ENCODE measurements around the gene YTHDF2.

Gene YTHDF2

GRCh38 chr1:28801461-28801860 lies 64.7 kb downstream of the YTHDF2 start:
- no peak for DNase-seq (ENCODE audit: low read depth in 2 of 2)

- DNase-seq (ENCODE audit: low read depth in 2 of 2) = no peak
These were observed 66.3 kb downstream of the YTHDF2 start for GRCh38 chr1:28803051-28803450.

GRCh38 chr1:28803662-28804061 lies 66.9 kb downstream of the YTHDF2 start:
- no peak for DNase-seq (ENCODE audit: low read depth in 2 of 2)

GRCh38 chr1:28804071-28804470 lies 67.3 kb downstream of the YTHDF2 start:
- DNase-seq (ENCODE audit: low read depth in 2 of 2) = no peak

GRCh38 chr1:28807046-28807445 lies 70.3 kb downstream of the YTHDF2 start:
- DNase-seq (ENCODE audit: low read depth in 2 of 2) = no peak

- no peak for DNase-seq (ENCODE audit: low read depth in 2 of 2)
These were observed 71.2 kb downstream of the YTHDF2 start for GRCh38 chr1:28807986-28808385.

- DNase-seq (ENCODE audit: low read depth in 2 of 2) = no peak
These were observed 74.6 kb downstream of the YTHDF2 start for GRCh38 chr1:28811369-28811765.

- no peak for DNase-seq (ENCODE audit: low read depth in 2 of 2)
These were observed 75.3 kb downstream of the YTHDF2 start, which contains the start of gene OPRD1 for GRCh38 chr1:28811766-28812668. TSS of gene OPRD1 (plus strand) at chr1:28812170. CDS start at chr1:28812384, 214 bp downstream.

GRCh38 chr1:28812669-28813468 lies 76.1 kb downstream of the YTHDF2 start:
- DNase-seq (ENCODE audit: low read depth in 2 of 2) = no peak

GRCh38 chr1:28813931-28814465 lies 77.3 kb downstream of the YTHDF2 start:
- DNase-seq (ENCODE audit: low read depth in 2 of 2) = no peak

- DNase-seq (ENCODE audit: low read depth in 2 of 2) = no peak
These were observed 78.9 kb downstream of the YTHDF2 start for GRCh38 chr1:28815533-28816185.

- no peak for DNase-seq (ENCODE audit: low read depth in 2 of 2)
These were observed 80.4 kb downstream of the YTHDF2 start for GRCh38 chr1:28817133-28817532.

- no peak for DNase-seq (ENCODE audit: low read depth in 2 of 2)
These were observed 82.3 kb downstream of the YTHDF2 start for GRCh38 chr1:28819020-28819419.

Measured in stimulated activated CD8-positive, alpha-beta memory T cell treated with anti-CD3 and anti-CD28 coated beads, Interleukin-2, amount 100 ng/mL, for 1 hour (primary cell).